ENCODE measurements around the gene BDKRB2. TPM values are rescaled to one million over a fixed set of nuclear protein-coding genes. Genes with fewer than 3 reads are reported as not detected.

BDKRB2 gene
- total RNA-seq, 1 experiment from 2014 or later: 0.21 TPM

DNA sequence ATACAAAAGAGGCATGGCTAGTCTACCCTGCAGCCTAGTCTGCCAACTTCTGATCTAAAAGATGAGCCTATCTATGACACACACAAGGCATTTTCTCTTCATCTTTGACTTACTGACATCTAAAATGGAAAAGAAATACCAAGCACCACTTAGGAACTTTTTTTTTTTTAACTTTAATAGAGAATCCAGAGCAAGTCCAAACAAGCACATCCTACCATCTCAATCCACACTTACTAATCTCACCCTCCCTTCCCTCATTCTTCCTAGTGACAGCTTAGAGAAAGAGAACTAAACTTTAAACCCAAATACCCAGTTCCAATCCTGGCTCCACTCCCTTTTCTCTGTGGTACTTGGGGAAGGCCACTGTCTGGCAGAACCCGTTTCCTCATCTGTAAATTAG, 83.2 kb downstream of the BDKRB2 start:
- intact Hi-C loops (cut with micrococcal nuclease; ENCODE audit: unreplicated experiment): no loop called here
- DNase-seq (ENCODE audit: low spot score): no peak
- Histone ChIP-seq H3K27me3 (replicated peaks; ENCODE audit: insufficient read depth, low read depth, low read length, poor library complexity) (no peaks in the 10 kb centered on the region), H3K36me3 (ENCODE audit: insufficient read depth, low read length, poor library complexity, severe bottlenecking) (peaks cover 6% of the 10 kb centered on the region), H3K4me3 (ENCODE audit: low read depth, low read length, poor library complexity, severe bottlenecking) (no peak overlapping the region), H3K27ac (ENCODE audit: low read depth, low read length, poor library complexity, severe bottlenecking) (no peak overlapping the region), H3K9me3 (ENCODE audit: low read depth, low read length, poor library complexity, severe bottlenecking) (no peaks in the 10 kb centered on the region), H3K4me1 (ENCODE audit: insufficient read depth, low read length, poor library complexity, severe bottlenecking) (no peaks in the 10 kb centered on the region)
- ChIA-PET CTCF (no interaction called here), POLR2A (ENCODE audit: low non-redundant PET) (no interaction called here)
- no TSS peak for BruUV-seq (replicated peaks)
- TF ChIP-seq, protein P1, sequence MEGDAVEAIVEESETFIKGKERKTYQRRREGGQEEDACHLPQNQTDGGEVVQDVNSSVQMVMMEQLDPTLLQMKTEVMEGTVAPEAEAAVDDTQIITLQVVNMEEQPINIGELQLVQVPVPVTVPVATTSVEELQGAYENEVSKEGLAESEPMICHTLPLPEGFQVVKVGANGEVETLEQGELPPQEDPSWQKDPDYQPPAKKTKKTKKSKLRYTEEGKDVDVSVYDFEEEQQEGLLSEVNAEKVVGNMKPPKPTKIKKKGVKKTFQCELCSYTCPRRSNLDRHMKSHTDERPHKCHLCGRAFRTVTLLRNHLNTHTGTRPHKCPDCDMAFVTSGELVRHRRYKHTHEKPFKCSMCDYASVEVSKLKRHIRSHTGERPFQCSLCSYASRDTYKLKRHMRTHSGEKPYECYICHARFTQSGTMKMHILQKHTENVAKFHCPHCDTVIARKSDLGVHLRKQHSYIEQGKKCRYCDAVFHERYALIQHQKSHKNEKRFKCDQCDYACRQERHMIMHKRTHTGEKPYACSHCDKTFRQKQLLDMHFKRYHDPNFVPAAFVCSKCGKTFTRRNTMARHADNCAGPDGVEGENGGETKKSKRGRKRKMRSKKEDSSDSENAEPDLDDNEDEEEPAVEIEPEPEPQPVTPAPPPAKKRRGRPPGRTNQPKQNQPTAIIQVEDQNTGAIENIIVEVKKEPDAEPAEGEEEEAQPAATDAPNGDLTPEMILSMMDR (conservative IDR thresholded peaks at IDR 0.05; ENCODE audit: low read depth, low read length): no peak
- TF ChIP-seq EZH2 (IDR thresholded peaks at IDR 0.05; ENCODE audit: borderline replicate concordance, low read depth, low read length, poor library complexity, severe bottlenecking): no peak

Other genes with a start within 250 kb of the BDKRB2 start
- gene C14orf132, start 165.5 kb upstream of the BDKRB2 start, total RNA-seq (2021): 8.3 and 13.0 TPM in 2 replicates
- not detected in 2 replicates for gene BDKRB1, start 51.4 kb downstream of the BDKRB2 start, total RNA-seq (2021)
- gene ATG2B, start 158.5 kb downstream of the BDKRB2 start, total RNA-seq (2021): 22.7 and 24.2 TPM in 2 replicates
- 21.3 and 21.6 TPM in 2 replicates for gene GSKIP, start 158.7 kb downstream of the BDKRB2 start, total RNA-seq (2021)
- 138 TPM in 2 replicates for gene AK7, start 187.3 kb downstream of the BDKRB2 start, total RNA-seq (2021)

Data from A673 (cell line).